Skeletal muscle tissue (tissue), 4 donors: ENCODE measurements around the gene ZNF491. TPM values are rescaled to one million over a fixed set of nuclear protein-coding genes. Genes with fewer than 3 reads are reported as not detected.
"Not testable (repeated sequence)": the region's sequence is repeated elsewhere in the genome, so short reads cannot be mapped to it uniquely, and the experiment has no call there.

Experiments
- H3K27ac ChIP-seq: one replicate; pipeline ENCODE4 v1.7.0; 2013; ENCODE audit warnings: mild to moderate bottlenecking, low read depth, low read length, inconsistent platforms
- H3K27me3 ChIP-seq, 3 donors: one replicate each; pipeline ENCODE4 v1.7.0; 2013; ENCODE audit warnings: low read length in 3 of 3; ENCODE audit not compliant: control insufficient read depth in 3 of 3, insufficient read depth in 3 of 3
- H3K36me3 ChIP-seq, 3 donors: one replicate each; pipeline ENCODE4 v1.7.0; 2013; ENCODE audit warnings: low read length in 3 of 3; ENCODE audit not compliant: control insufficient read depth in 3 of 3, insufficient read depth in 3 of 3
- H3K4me1 ChIP-seq, 3 donors: one replicate each; pipeline ENCODE4 v1.7.0; 2013; ENCODE audit warnings: low read length in 3 of 3, mild to moderate bottlenecking in 3 of 3; ENCODE audit not compliant: control insufficient read depth in 3 of 3, insufficient read depth in 3 of 3
- H3K4me3 ChIP-seq, 3 donors: one replicate each; pipeline ENCODE4 v1.7.0; 2013; ENCODE audit warnings: low read length in 3 of 3
- H3K9ac ChIP-seq, 3 donors: one replicate each; pipeline ENCODE4 v1.7.0; 2013; ENCODE audit warnings: low read length in 3 of 3, mild to moderate bottlenecking in 3 of 3, moderate library complexity in 2 of 3, low read depth in 1 of 3
- H3K9me3 ChIP-seq, 3 donors: one replicate each; pipeline ENCODE4 v1.7.0; 2013; ENCODE audit warnings: low read length in 3 of 3; ENCODE audit not compliant: control insufficient read depth in 3 of 3
- total RNA-seq: library from RNA; depleted of rRNA; stranded (reverse); fragments of >200 nt; gene quantifications from one replicate; pipeline ENCODE4 v1.2.3, GENCODE V29; 2014
- donor health status: Osteomylitis.

ZNF491 gene
- total RNA-seq, 1 donor from 2014 or later: 7.8 TPM

GRCh38 chr19:11767633-11768133, 30.6 kb upstream of the ZNF491 start:
- H3K27me3 ChIP-seq: no peaks in the 10 kb centered on the region
- H3K9ac ChIP-seq: peak overlapping the region; percentile 89 to 97 (median 90)
- H3K4me1 ChIP-seq: peaks cover 12 to 20% (median 12%) of the 10 kb centered on the region in 3 donors
- H3K27ac ChIP-seq: peak overlapping the region; percentile 93
- peaks cover 0 to 3% (median 0%) of the 10 kb centered on the region in 3 donors for H3K36me3 ChIP-seq
- peak overlapping the region; percentile 82 to 90 (median 86) for H3K4me3 ChIP-seq
- H3K9me3 ChIP-seq: no peaks in the 10 kb centered on the region

GRCh38 chr19:11769995-11770394, 28.3 kb upstream of the ZNF491 start:
- H3K9ac ChIP-seq: no peak overlapping the region
- no peak overlapping the region for H3K27ac ChIP-seq
- H3K4me3 ChIP-seq: no peak overlapping the region
- peaks cover 0 to 3% (median 0%) of the 10 kb centered on the region in 3 donors for H3K36me3 ChIP-seq
- H3K27me3 ChIP-seq: no peaks in the 10 kb centered on the region
- peaks cover 0 to 8% (median 0%) of the 10 kb centered on the region in 3 donors for H3K9me3 ChIP-seq
- peaks cover 12 to 20% (median 12%) of the 10 kb centered on the region in 3 donors for H3K4me1 ChIP-seq

GRCh38 chr19:11771520-11771919, 26.8 kb upstream of the ZNF491 start:
- not testable (repeated sequence) for H3K9ac ChIP-seq, H3K4me3 ChIP-seq, H3K27ac ChIP-seq, H3K36me3 ChIP-seq, H3K9me3 ChIP-seq, H3K27me3 ChIP-seq
- H3K4me1 ChIP-seq: peaks cover 10 to 17% (median 10%) of the 10 kb centered on the region in 3 donors

GRCh38 chr19:11776669-11777068, 21.7 kb upstream of the ZNF491 start:
- H3K4me3 ChIP-seq, H3K27ac ChIP-seq, H3K4me1 ChIP-seq, H3K9ac ChIP-seq, H3K27me3 ChIP-seq: not testable (repeated sequence)
- peaks cover 28 to 43% (median 40%) of the 10 kb centered on the region in 3 donors for H3K36me3 ChIP-seq
- H3K9me3 ChIP-seq: peaks cover 20 to 36% (median 25%) of the 10 kb centered on the region in 3 donors

GRCh38 chr19:11780431-11781020, 17.8 kb upstream of the ZNF491 start:
- peaks cover 29 to 53% (median 51%) of the 10 kb centered on the region in 3 donors for H3K36me3 ChIP-seq

GRCh38 chr19:11781295-11782057, 16.8 kb upstream of the ZNF491 start:
- no peaks in the 10 kb centered on the region for H3K4me1 ChIP-seq
- peak overlapping the region in 2 of 3 donors; percentile 30 to 62 for H3K4me3 ChIP-seq
- H3K9ac ChIP-seq: no peak overlapping the region
- H3K36me3 ChIP-seq: peaks cover 29 to 53% (median 49%) of the 10 kb centered on the region in 3 donors
- no peaks in the 10 kb centered on the region for H3K27me3 ChIP-seq
- H3K9me3 ChIP-seq: peaks cover 31 to 53% (median 35%) of the 10 kb centered on the region in 3 donors
- H3K27ac ChIP-seq: no peak overlapping the region

More at GRCh38 chr19:11780431-11781020, 17.8 kb upstream of the ZNF491 start:
- H3K9ac ChIP-seq: no peak overlapping the region
- peaks cover 31 to 51% (median 34%) of the 10 kb centered on the region in 3 donors for H3K9me3 ChIP-seq
- peak overlapping the region in 1 of 3 donors; percentile 62 for H3K4me3 ChIP-seq
- H3K27ac ChIP-seq: no peak overlapping the region
- H3K27me3 ChIP-seq: no peaks in the 10 kb centered on the region
- no peaks in the 10 kb centered on the region for H3K4me1 ChIP-seq

- H3K27me3 ChIP-seq: no peaks in the 10 kb centered on the region
- peaks cover 28 to 46% (median 34%) of the 10 kb centered on the region in 3 donors for H3K9me3 ChIP-seq
- no peaks in the 10 kb centered on the region for H3K4me1 ChIP-seq
- H3K27ac ChIP-seq: no peak overlapping the region
- H3K4me3 ChIP-seq: no peak overlapping the region
- no peak overlapping the region for H3K9ac ChIP-seq
- H3K36me3 ChIP-seq: peaks cover 24 to 39% (median 32%) of the 10 kb centered on the region in 3 donors
Observed at GRCh38 chr19:11783767-11784166, 14.6 kb upstream of the ZNF491 start.

- H3K36me3 ChIP-seq: peaks cover 21 to 34% (median 28%) of the 10 kb centered on the region in 3 donors
- H3K4me3 ChIP-seq: no peak overlapping the region
- H3K9me3 ChIP-seq: peaks cover 28 to 44% (median 31%) of the 10 kb centered on the region in 3 donors
- H3K27me3 ChIP-seq: no peaks in the 10 kb centered on the region
- H3K4me1 ChIP-seq: no peaks in the 10 kb centered on the region
- H3K9ac ChIP-seq: no peak overlapping the region
- no peak overlapping the region for H3K27ac ChIP-seq
Observed at GRCh38 chr19:11784356-11784755, 14.0 kb upstream of the ZNF491 start.

- H3K4me1 ChIP-seq: no peaks in the 10 kb centered on the region
- H3K27me3 ChIP-seq: no peaks in the 10 kb centered on the region
- H3K9me3 ChIP-seq: peaks cover 8 to 20% (median 12%) of the 10 kb centered on the region in 3 donors
- H3K27ac ChIP-seq: no peak overlapping the region
- H3K36me3 ChIP-seq: peaks cover 0 to 7% (median 3%) of the 10 kb centered on the region in 3 donors
- H3K4me3 ChIP-seq: no peak overlapping the region
- H3K9ac ChIP-seq: no peak overlapping the region
Observed at GRCh38 chr19:11787536-11787935, 10.8 kb upstream of the ZNF491 start.

GRCh38 chr19:11792942-11793341, 5.4 kb upstream of the ZNF491 start:
- no peak overlapping the region for H3K4me3 ChIP-seq
- H3K27ac ChIP-seq: no peak overlapping the region
- H3K9me3 ChIP-seq: peaks cover 0 to 3% (median 0%) of the 10 kb centered on the region in 3 donors
- no peaks in the 10 kb centered on the region for H3K36me3 ChIP-seq
- no peak overlapping the region for H3K9ac ChIP-seq
- peaks cover 5 to 8% (median 8%) of the 10 kb centered on the region in 3 donors for H3K4me1 ChIP-seq
- H3K27me3 ChIP-seq: no peaks in the 10 kb centered on the region
